Neuronal stem cell (in vitro differentiated cells): ENCODE results near the gene AGXT.

Source experiments
- DNase-seq: peaks from one replicate; pipeline ENCODE4 v3.0.0-alpha.2; 2013; ENCODE audit warnings: low spot score
- H2AFZ ChIP-seq: one replicate; pipeline ENCODE4 v1.6.1; 2013; ENCODE audit warnings: mild to moderate bottlenecking, low read length, inconsistent platforms
- H2AK5ac ChIP-seq: 2 replicates; pipeline ENCODE4 v1.6.1; 2013; ENCODE audit warnings: low read depth, mild to moderate bottlenecking, inconsistent platforms, low read length, moderate library complexity, mixed read lengths
- H2BK120ac ChIP-seq: 2 replicates; pipeline ENCODE4 v1.6.1; 2013; ENCODE audit warnings: low read depth, mild to moderate bottlenecking, inconsistent platforms, low read length, moderate library complexity, mixed read lengths
- H2BK12ac ChIP-seq: one replicate; pipeline ENCODE4 v1.6.1; 2013; ENCODE audit warnings: low read length, inconsistent platforms
- H2BK15ac ChIP-seq: 2 replicates; pipeline ENCODE4 v1.6.1; 2013; ENCODE audit warnings: mild to moderate bottlenecking, low read length, inconsistent platforms, mixed read lengths
- H2BK5ac ChIP-seq: one replicate; pipeline ENCODE4 v1.6.1; 2013; ENCODE audit warnings: inconsistent platforms, mild to moderate bottlenecking, low read length, moderate library complexity
- H3K14ac ChIP-seq: one replicate; pipeline ENCODE4 v1.6.1; 2013; ENCODE audit warnings: low read length, inconsistent platforms
- H3K18ac ChIP-seq: 2 replicates; pipeline ENCODE4 v1.6.1; 2013; ENCODE audit warnings: low read length, inconsistent platforms
- H3K23ac ChIP-seq: 2 replicates; pipeline ENCODE4 v1.6.1; 2013; ENCODE audit warnings: low read depth, mild to moderate bottlenecking, mixed read lengths, low read length, inconsistent platforms; ENCODE audit not compliant: poor library complexity
- H3K27ac ChIP-seq: replicated peaks from 3 replicates; pipeline ENCODE4 v1.5.1; 2013; ENCODE audit warnings: low read length, inconsistent platforms
- H3K27me3 ChIP-seq, 3 experiments: 2 replicates each; pipeline ENCODE4 v1.6.1; 2013; ENCODE audit warnings: low read length in 3 of 3, mild to moderate bottlenecking in 2 of 3, inconsistent platforms in 1 of 3, low read depth in 1 of 3, mixed read lengths in 1 of 3, moderate library complexity in 1 of 3; ENCODE audit not compliant: control insufficient read depth in 3 of 3, insufficient read depth in 3 of 3
- H3K36me3 ChIP-seq, 2 donors: replicated peaks in 1 of 2; 2 replicates each; pipeline ENCODE4 v1.6.1; 2013; ENCODE audit warnings: low read length in 2 of 2; ENCODE audit not compliant: control insufficient read depth in 2 of 2, insufficient read depth in 2 of 2
- H3K4ac ChIP-seq: 2 replicates; pipeline ENCODE4 v1.6.1; 2013; ENCODE audit warnings: inconsistent platforms, mild to moderate bottlenecking, low read length, moderate library complexity
- H3K4me1 ChIP-seq, 2 donors: 1 replicate in 1 of 2; 2 replicates in 1 of 2; pipeline ENCODE4 v1.6.1; 2013; ENCODE audit warnings: low read length in 2 of 2, low read depth in 1 of 2; ENCODE audit not compliant: control insufficient read depth in 2 of 2, insufficient read depth in 1 of 2
- H3K4me2 ChIP-seq: one replicate; pipeline ENCODE4 v1.6.1; 2013; ENCODE audit warnings: mild to moderate bottlenecking, low read length, inconsistent platforms; ENCODE audit not compliant: insufficient read depth, poor library complexity, severe bottlenecking
- H3K4me3 ChIP-seq, 2 donors: 2 replicates each; pipeline ENCODE4 v1.5.1; 2013; ENCODE audit warnings: low read length in 2 of 2, mild to moderate bottlenecking in 2 of 2, inconsistent platforms in 1 of 2, moderate library complexity in 1 of 2
- H3K79me1 ChIP-seq: one replicate; pipeline ENCODE4 v1.6.1; 2013; ENCODE audit warnings: low read depth, mild to moderate bottlenecking, inconsistent platforms, low read length, moderate library complexity
- H3K9ac ChIP-seq: one replicate; pipeline ENCODE4 v1.6.1; 2013; ENCODE audit warnings: mild to moderate bottlenecking, low read depth, low read length, inconsistent platforms; ENCODE audit not compliant: poor library complexity
- H3K9me3 ChIP-seq, 2 donors: replicated peaks in 1 of 2; 2 replicates each; pipeline versions ENCODE3 to v1.6.1; 2013; ENCODE audit warnings: low read length in 2 of 2, mild to moderate bottlenecking in 2 of 2, inconsistent platforms in 1 of 2, low read depth in 1 of 2, mixed read lengths in 1 of 2, moderate library complexity in 1 of 2; ENCODE audit not compliant: control insufficient read depth in 2 of 2, insufficient read depth in 1 of 2
- H4K8ac ChIP-seq: one replicate; pipeline ENCODE4 v1.6.1; 2013; ENCODE audit warnings: low read depth, mild to moderate bottlenecking, inconsistent platforms, low read length, moderate library complexity
- H4K91ac ChIP-seq: one replicate; pipeline ENCODE4 v1.6.1; 2013; ENCODE audit warnings: low read length, low read depth, mild to moderate bottlenecking, inconsistent platforms; ENCODE audit not compliant: poor library complexity
- WGBS, 2 donors: extraction: QIAGEN DNeasy Blood & Tissue Kit; methylation state at CpG; one replicate each; pipeline ENCODE4 v1.1.7; 2013; ENCODE audit warnings: missing lambda C conversion rate in 2 of 2, mixed read lengths in 1 of 2; ENCODE audit not compliant: insufficient read length in 2 of 2, insufficient replicate concordance in 1 of 2; ENCODE audit errors: extremely low coverage in 2 of 2; 5-methylcytosine and 5-hydroxymethylcytosine counted together

Gene AGXT

DNA sequence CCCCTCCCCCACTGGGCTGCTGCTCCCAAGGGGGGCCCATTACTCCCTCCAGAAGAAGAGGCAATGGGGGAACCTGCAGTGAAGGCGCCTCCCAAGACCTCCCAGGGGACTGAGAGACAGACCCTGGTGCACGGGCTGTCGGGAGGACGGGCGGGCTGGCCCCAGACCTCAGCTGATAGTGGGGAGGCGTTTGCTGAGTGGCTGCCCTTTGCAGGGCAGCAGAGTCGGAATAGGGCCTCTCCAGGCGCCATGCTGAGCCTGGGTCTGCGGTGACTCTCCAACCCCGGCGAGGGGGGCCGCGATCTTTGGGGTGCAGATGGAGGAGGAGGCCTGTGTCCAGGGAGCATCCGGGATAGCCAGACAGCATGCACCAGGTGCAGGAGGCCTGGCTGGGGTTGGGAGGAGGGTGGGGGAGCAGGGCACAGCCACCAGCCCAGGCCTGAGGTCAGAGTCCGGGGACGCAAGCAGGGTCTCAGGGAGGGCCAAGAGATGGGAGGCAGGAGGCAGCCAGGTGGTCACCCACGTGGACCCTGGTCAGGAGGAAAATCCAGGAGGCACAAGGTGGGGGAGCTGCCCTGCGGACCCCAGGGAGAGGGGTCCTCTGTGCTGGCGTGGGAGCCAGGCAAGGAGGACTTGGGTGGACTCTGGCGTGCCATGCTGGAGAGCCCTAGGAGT lies 48.5 kb downstream of the AGXT start:
- Histone ChIP-seq H2BK120ac (peak overlapping the region; percentile 41), H2BK5ac (no peak overlapping the region), H3K9ac (no peak overlapping the region), H2BK15ac (peak overlapping the region; percentile 81), H4K8ac (no peak overlapping the region), H3K14ac (peak overlapping the region; percentile 71), H3K9me3 (no peaks in the 10 kb centered on the region), H4K91ac (no peak overlapping the region), H3K27me3 (peaks cover 0 to 76% (median 8%) of the 10 kb centered on the region in 3 experiments), H3K36me3 (no peaks in the 10 kb centered on the region), H3K18ac (peak overlapping the region; percentile 24), H3K4me3 (no peak overlapping the region), H3K27ac (no peak overlapping the region), H3K4me2 (no peak overlapping the region), H2AFZ (no peak overlapping the region), H2BK12ac (no peak overlapping the region), H3K23ac (no peak overlapping the region), H3K4me1 (peaks cover 3 to 6% of the 10 kb centered on the region in 2 donors), H2AK5ac (peak overlapping the region; percentile 92), H3K79me1 (peaks cover 2% of the 10 kb centered on the region), H3K4ac (peak overlapping the region; percentile 66)
- WGBS, 2 donors = no CpG with 5 or more reads among the region's 20 CpGs
- DNase-seq = no peak

DNA sequence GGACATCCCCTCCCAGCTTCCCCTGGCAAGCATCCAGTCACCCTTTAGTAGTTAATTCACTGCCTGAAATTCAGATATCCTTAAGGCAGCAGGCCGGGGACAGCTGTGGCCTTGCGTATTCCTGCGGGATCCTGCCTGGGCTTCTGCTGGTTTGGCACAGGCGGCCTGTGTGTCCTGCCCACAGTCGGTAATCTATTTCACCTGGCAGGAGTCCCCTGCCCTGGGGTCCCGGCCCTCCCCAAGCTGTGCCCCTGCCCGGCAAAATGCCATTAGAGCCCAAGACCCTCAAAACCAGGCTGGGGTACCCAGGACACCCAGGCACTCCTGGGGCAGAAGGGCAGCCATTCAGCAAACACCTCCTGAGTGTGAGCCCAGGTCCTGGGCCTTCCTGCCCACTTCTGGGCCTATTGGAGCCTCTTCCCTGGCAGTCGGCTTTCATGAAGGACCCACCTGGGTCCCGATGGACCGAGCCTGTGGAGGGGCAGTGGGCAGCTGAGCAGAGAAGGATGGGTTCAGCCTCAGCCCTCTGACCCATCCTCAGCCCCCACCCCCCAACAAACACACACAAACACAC lies 49.1 kb downstream of the AGXT start:
- Histone ChIP-seq H4K8ac (no peak overlapping the region), H3K79me1 (peaks cover 2% of the 10 kb centered on the region), H3K4me2 (no peak overlapping the region), H3K4ac (peak overlapping the region; percentile 66), H3K27ac (no peak overlapping the region), H3K9me3 (no peaks in the 10 kb centered on the region), H2BK120ac (no peak overlapping the region), H3K9ac (no peak overlapping the region), H3K23ac (peak overlapping the region; percentile 20), H3K14ac (no peak overlapping the region), H3K36me3 (no peaks in the 10 kb centered on the region), H4K91ac (no peak overlapping the region), H2AK5ac (peak overlapping the region; percentile 92), H2BK15ac (peak overlapping the region; percentile 55), H3K27me3 (peaks cover 0 to 76% (median 8%) of the 10 kb centered on the region in 3 experiments), H3K4me3 (no peak overlapping the region), H2BK12ac (no peak overlapping the region), H3K4me1 (peaks cover 3 to 6% of the 10 kb centered on the region in 2 donors), H3K18ac (peak overlapping the region; percentile 35), H2AFZ (no peak overlapping the region), H2BK5ac (no peak overlapping the region)
- DNase-seq = no peak
- WGBS, 2 donors = no CpG with 5 or more reads among the region's 10 CpGs

DNA sequence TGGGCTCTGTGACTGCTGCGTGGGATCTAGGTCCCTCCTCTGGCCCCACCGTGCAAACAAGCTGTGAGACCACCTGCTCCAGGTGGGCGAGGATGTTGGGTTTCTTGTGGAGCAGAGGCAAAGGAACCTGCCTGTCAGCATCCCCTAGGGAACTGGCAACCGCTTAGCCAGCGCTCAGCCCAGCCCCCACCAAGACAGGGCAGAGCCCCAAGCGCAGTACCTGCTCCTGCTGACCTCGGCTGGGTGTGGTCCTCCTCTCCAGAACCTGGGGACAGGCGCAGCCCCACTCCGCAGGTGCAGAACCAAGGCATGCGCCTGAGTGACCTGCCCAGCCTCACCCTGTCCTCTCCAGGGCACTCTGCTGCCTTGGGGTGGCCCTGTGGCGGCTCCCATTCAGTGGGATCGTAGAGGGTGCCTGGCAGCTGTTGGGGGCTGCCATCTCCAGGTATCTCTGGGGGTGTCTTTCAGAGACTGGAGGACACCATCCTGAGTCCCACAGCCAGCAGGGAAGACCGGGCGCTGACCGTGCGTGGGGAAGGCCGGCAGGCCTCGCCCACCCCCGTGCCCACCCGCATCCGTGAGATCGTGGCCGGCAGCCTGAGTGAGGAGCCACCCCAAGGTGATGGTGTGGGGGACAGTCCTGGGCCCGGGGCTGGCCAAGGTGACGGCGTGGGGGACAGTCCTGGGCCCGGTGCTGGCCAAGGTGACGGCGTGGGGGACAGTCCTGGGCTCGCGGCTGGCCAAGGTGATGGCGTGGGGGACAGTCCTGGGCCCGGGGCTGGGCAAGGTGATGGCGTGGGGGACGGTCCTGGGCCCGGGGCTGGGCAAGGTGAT lies 49.9 kb downstream of the AGXT start:
- no peak for DNase-seq
- Histone ChIP-seq H2BK15ac (peak overlapping the region; percentile 55), H3K27me3 (peaks cover 0 to 70% (median 8%) of the 10 kb centered on the region in 3 experiments)

More for the DNA sequence above, 49.9 kb downstream of the AGXT start:
- no peak overlapping the region for H2BK12ac ChIP-seq
- peak overlapping the region; percentile 20 for H3K23ac ChIP-seq
- peaks cover 2% of the 10 kb centered on the region for H3K79me1 ChIP-seq
- H2BK5ac ChIP-seq = no peak overlapping the region
- H3K4me2 ChIP-seq = no peak overlapping the region
- no peak overlapping the region for H2AFZ ChIP-seq
- H3K4ac ChIP-seq = peak overlapping the region; percentile 66
- H2BK120ac ChIP-seq = no peak overlapping the region
- H4K91ac ChIP-seq = no peak overlapping the region
- H3K18ac ChIP-seq = peak overlapping the region; percentile 35
- no peak overlapping the region for H3K27ac ChIP-seq
- peak overlapping the region; percentile 82 for H3K14ac ChIP-seq
- WGBS, 2 donors = no CpG with 5 or more reads among the region's 36 CpGs
- no peaks in the 10 kb centered on the region for H3K9me3 ChIP-seq
- peaks cover 3 to 8% of the 10 kb centered on the region in 2 donors for H3K4me1 ChIP-seq
- H2AK5ac ChIP-seq = no peak overlapping the region
- H3K36me3 ChIP-seq = no peaks in the 10 kb centered on the region
- H3K4me3 ChIP-seq = no peak overlapping the region
- H4K8ac ChIP-seq = no peak overlapping the region
- H3K9ac ChIP-seq = no peak overlapping the region
